Measurements from ENCODE around the gene FPR2. TPM values are rescaled to one million over a fixed set of nuclear protein-coding genes. Genes with fewer than 3 reads are reported as not detected.

FPR2 gene
- total RNA-seq, 1 donor from 2014 or later: not detected

GRCh38 chr19:51722492-51722891, 38.5 kb upstream of the FPR2 start:
- Mint-ChIP-seq H3K27ac (ENCODE audit: unreplicated experiment) (no peak overlapping the region), H3K4me1 (ENCODE audit: unreplicated experiment) (peaks cover 15% of the 10 kb centered on the region), H3K36me3 (ENCODE audit: unreplicated experiment) (no peaks in the 10 kb centered on the region), H3K4me3 (ENCODE audit: unreplicated experiment) (no peak overlapping the region), H3K9me3 (ENCODE audit: unreplicated experiment) (peaks cover 5% of the 10 kb centered on the region), H3K27me3 (ENCODE audit: unreplicated experiment) (peaks cover 53% of the 10 kb centered on the region)
- DNase-seq (ENCODE audit: extremely low spot score, unreplicated experiment): no peak
- no peak for TF ChIP-seq CTCF (IDR thresholded peaks at IDR 0.05)

- no peak overlapping the region for H3K27ac Mint-ChIP-seq (ENCODE audit: unreplicated experiment)
- DNase-seq (ENCODE audit: extremely low spot score, unreplicated experiment): no peak
- H3K4me3 Mint-ChIP-seq (ENCODE audit: unreplicated experiment): no peak overlapping the region
- H3K9me3 Mint-ChIP-seq (ENCODE audit: unreplicated experiment): peaks cover 5% of the 10 kb centered on the region
- H3K27me3 Mint-ChIP-seq (ENCODE audit: unreplicated experiment): peaks cover 36% of the 10 kb centered on the region
- H3K36me3 Mint-ChIP-seq (ENCODE audit: unreplicated experiment): no peaks in the 10 kb centered on the region
- H3K4me1 Mint-ChIP-seq (ENCODE audit: unreplicated experiment): peaks cover 14% of the 10 kb centered on the region
- TF ChIP-seq CTCF (IDR thresholded peaks at IDR 0.05): no peak
These were observed 36.4 kb upstream of the FPR2 start for GRCh38 chr19:51724543-51724942.

GRCh38 chr19:51726049-51726448, 34.9 kb upstream of the FPR2 start:
- H3K4me3 Mint-ChIP-seq (ENCODE audit: unreplicated experiment): no peak overlapping the region
- DNase-seq (ENCODE audit: extremely low spot score, unreplicated experiment): no peak
- TF ChIP-seq CTCF (IDR thresholded peaks at IDR 0.05): no peak
- H3K9me3 Mint-ChIP-seq (ENCODE audit: unreplicated experiment): peaks cover 10% of the 10 kb centered on the region
- no peak overlapping the region for H3K27ac Mint-ChIP-seq (ENCODE audit: unreplicated experiment)
- peaks cover 10% of the 10 kb centered on the region for H3K4me1 Mint-ChIP-seq (ENCODE audit: unreplicated experiment)
- no peaks in the 10 kb centered on the region for H3K36me3 Mint-ChIP-seq (ENCODE audit: unreplicated experiment)
- H3K27me3 Mint-ChIP-seq (ENCODE audit: unreplicated experiment): peaks cover 24% of the 10 kb centered on the region

- Mint-ChIP-seq H3K4me3 (ENCODE audit: unreplicated experiment) (no peak overlapping the region), H3K9me3 (ENCODE audit: unreplicated experiment) (peaks cover 10% of the 10 kb centered on the region), H3K27ac (ENCODE audit: unreplicated experiment) (no peak overlapping the region), H3K36me3 (ENCODE audit: unreplicated experiment) (no peaks in the 10 kb centered on the region), H3K4me1 (ENCODE audit: unreplicated experiment) (peaks cover 10% of the 10 kb centered on the region), H3K27me3 (ENCODE audit: unreplicated experiment) (peaks cover 19% of the 10 kb centered on the region)
- TF ChIP-seq CTCF (IDR thresholded peaks at IDR 0.05): no peak
- no peak for DNase-seq (ENCODE audit: extremely low spot score, unreplicated experiment)
These were observed 33.6 kb upstream of the FPR2 start for GRCh38 chr19:51727349-51727880.

GRCh38 chr19:51729781-51730180, 31.2 kb upstream of the FPR2 start:
- Mint-ChIP-seq H3K9me3 (ENCODE audit: unreplicated experiment) (peaks cover 10% of the 10 kb centered on the region), H3K4me1 (ENCODE audit: unreplicated experiment) (peaks cover 10% of the 10 kb centered on the region), H3K4me3 (ENCODE audit: unreplicated experiment) (no peak overlapping the region), H3K27me3 (ENCODE audit: unreplicated experiment) (peaks cover 6% of the 10 kb centered on the region), H3K36me3 (ENCODE audit: unreplicated experiment) (no peaks in the 10 kb centered on the region), H3K27ac (ENCODE audit: unreplicated experiment) (no peak overlapping the region)
- DNase-seq (ENCODE audit: extremely low spot score, unreplicated experiment): no peak
- TF ChIP-seq CTCF (IDR thresholded peaks at IDR 0.05): no peak

All from osteocyte (in vitro differentiated cells).